HEK293 (cell line): ENCODE measurements around the gene S100A13.

Experiments used
- CTCF ChIA-PET: fragments of 350-600 bp; formaldehyde crosslinking; extraction: SDS; loops from one replicate; lab custom pipeline; 2021; ENCODE audit warnings: antibody characterized with exemption; lab: Yijun Ruan, JAX
- POLR2A ChIA-PET: fragments of 300-600 bp; formaldehyde crosslinking; extraction: SDS; loops from one replicate; lab custom pipeline; 2020; ENCODE audit warnings: antibody characterized with exemption, inconsistent platforms; lab: Yijun Ruan, JAX
- H3K27ac ChIP-seq: fragments of 200-500 bp; sonication (Bioruptor generic); 2 replicates; pipeline ENCODE4 v1.5.1; 2014; ENCODE audit warnings: low read depth, low read length, control low read depth, inconsistent platforms; ENCODE audit errors: extremely low read depth
- H3K36me3 ChIP-seq, 2 experiments: fragments of 200-500 bp in 1 of 2; sonication (Bioruptor generic) in 1 of 2; 1 replicate in 1 of 2; 2 replicates in 1 of 2; pipeline ENCODE4 v1.5.1; 2014 to 2017; ENCODE audit warnings: inconsistent platforms in 2 of 2, low read length in 2 of 2; ENCODE audit not compliant: control insufficient read depth in 2 of 2, insufficient read depth in 1 of 2
- H3K4me1 ChIP-seq: fragments of 200-500 bp; sonication (Bioruptor generic); 2 replicates; pipeline ENCODE4 v1.5.1; 2014; ENCODE audit warnings: mild to moderate bottlenecking, low read length, inconsistent platforms; ENCODE audit not compliant: control insufficient read depth, insufficient read depth
- H3K4me3 ChIP-seq: 2 replicates; pipeline ENCODE4 v1.5.1; 2011; ENCODE audit warnings: low read depth, mild to moderate bottlenecking, control low read depth, low read length, moderate library complexity
- H3K9me3 ChIP-seq: fragments of 200-500 bp; sonication (Bioruptor generic); 2 replicates; pipeline ENCODE4 v1.5.1; 2014; ENCODE audit warnings: low read depth, low read length, inconsistent platforms; ENCODE audit not compliant: control insufficient read depth, insufficient read depth
- FEZF1 ChIP-seq: fragments of 450-650 bp; formaldehyde crosslinking; IDR thresholded peaks from 2 replicates; pipeline ENCODE4 v1.5.1; 2016; ENCODE audit warnings: missing biosample characterization, missing genetic modification characterization
- MEIS1 ChIP-seq: sonication (generic); formaldehyde crosslinking; IDR thresholded peaks from 2 replicates; pipeline ENCODE4 v1.8.1; 2022; ENCODE audit warnings: missing genetic modification reagents, mild to moderate bottlenecking, borderline replicate concordance
- MYNN ChIP-seq: fragments of 450-650 bp; formaldehyde crosslinking; IDR thresholded peaks from 2 replicates; pipeline ENCODE4 v1.5.1; 2016; ENCODE audit warnings: missing biosample characterization, missing genetic modification characterization, borderline replicate concordance
- REPIN1 ChIP-seq: fragments of 450-650 bp; formaldehyde crosslinking; IDR thresholded peaks from 2 replicates; pipeline ENCODE4 v1.5.1; 2017; ENCODE audit warnings: missing biosample characterization, missing genetic modification characterization, low read depth
- SP3 ChIP-seq: fragments of 450-650 bp; formaldehyde crosslinking; IDR thresholded peaks from 2 replicates; pipeline ENCODE4 v1.5.1; 2016; ENCODE audit warnings: missing biosample characterization, missing genetic modification characterization
- ZFP41 ChIP-seq: fragments of 450-650 bp; formaldehyde crosslinking; IDR thresholded peaks from 2 replicates; pipeline ENCODE4 v1.5.1; 2016; ENCODE audit warnings: missing biosample characterization, missing genetic modification characterization, borderline replicate concordance
- ZNF112 ChIP-seq: fragments of 450-650 bp; formaldehyde crosslinking; IDR thresholded peaks from 2 replicates; pipeline ENCODE4 v1.5.0; 2017; ENCODE audit warnings: missing biosample characterization, missing genetic modification characterization
- ZNF146 ChIP-seq: fragments of 450-650 bp; formaldehyde crosslinking; IDR thresholded peaks from 2 replicates; pipeline ENCODE4 v1.5.1; 2016; ENCODE audit warnings: missing biosample characterization, missing genetic modification characterization
- ZNF223 ChIP-seq: fragments of 450-650 bp; formaldehyde crosslinking; IDR thresholded peaks from 2 replicates; pipeline ENCODE4 v1.5.1; 2016; ENCODE audit warnings: missing biosample characterization, missing genetic modification characterization
- ZNF23 ChIP-seq: fragments of 450-650 bp; formaldehyde crosslinking; IDR thresholded peaks from 2 replicates; pipeline ENCODE4 v1.5.1; 2016; ENCODE audit warnings: missing biosample characterization, missing genetic modification characterization, borderline replicate concordance
- ZNF266 ChIP-seq: fragments of 450-650 bp; formaldehyde crosslinking; IDR thresholded peaks from 2 replicates; pipeline ENCODE4 v1.5.1; 2016; ENCODE audit warnings: missing biosample characterization, missing genetic modification characterization, low read depth
- ZNF341 ChIP-seq: fragments of 450-650 bp; formaldehyde crosslinking; IDR thresholded peaks from 2 replicates; pipeline ENCODE4; 2016; ENCODE audit warnings: low read depth, missing biosample characterization, missing genetic modification characterization
- ZNF37A ChIP-seq: fragments of 450-650 bp; IDR thresholded peaks from 2 replicates; pipeline ENCODE4 v1.5.1; 2018; ENCODE audit warnings: missing biosample characterization, missing genetic modification characterization
- ZNF558 ChIP-seq: fragments of 450-650 bp; formaldehyde crosslinking; IDR thresholded peaks from 2 replicates; pipeline ENCODE4 v1.5.1; 2016; ENCODE audit warnings: missing biosample characterization, missing genetic modification characterization
- ZNF585B ChIP-seq: fragments of 450-650 bp; formaldehyde crosslinking; IDR thresholded peaks from 2 replicates; pipeline ENCODE4 v1.5.1; 2016; ENCODE audit warnings: missing biosample characterization, missing genetic modification characterization
- ZNF701 ChIP-seq: fragments of 450-650 bp; formaldehyde crosslinking; IDR thresholded peaks from 2 replicates; pipeline ENCODE4 v1.5.1; 2016; ENCODE audit warnings: missing biosample characterization, missing genetic modification characterization
- ZNF707 ChIP-seq: fragments of 450-650 bp; formaldehyde crosslinking; IDR thresholded peaks from 2 replicates; pipeline ENCODE4 v1.5.1; 2016; ENCODE audit warnings: missing biosample characterization, missing genetic modification characterization
- ZNF792 ChIP-seq: fragments of 450-650 bp; formaldehyde crosslinking; IDR thresholded peaks from 2 replicates; pipeline ENCODE4 v1.5.1; 2016; ENCODE audit warnings: missing biosample characterization, missing genetic modification characterization
- ZSCAN16 ChIP-seq: fragments of 450-650 bp; formaldehyde crosslinking; IDR thresholded peaks from 2 replicates; pipeline ENCODE4 v1.5.1; 2016; ENCODE audit warnings: missing biosample characterization, missing genetic modification characterization
- TF ChIP-seq, protein P1 (sequence below): fragments of 450-650 bp; formaldehyde crosslinking; IDR thresholded peaks from 2 replicates; pipeline ENCODE4 v1.5.1; 2017; ENCODE audit warnings: missing biosample characterization, missing genetic modification characterization
- TF ChIP-seq, protein P2 (sequence below): fragments of 450-650 bp; formaldehyde crosslinking; IDR thresholded peaks from 2 replicates; pipeline ENCODE4 v1.5.1; 2016; ENCODE audit warnings: missing biosample characterization, missing genetic modification characterization
- TF ChIP-seq, protein P3 (sequence below): fragments of 450-650 bp; formaldehyde crosslinking; IDR thresholded peaks from 2 replicates; pipeline ENCODE4 v1.5.1; 2016; ENCODE audit warnings: missing biosample characterization, missing genetic modification characterization
- TF ChIP-seq, protein P4 (sequence below): fragments of 450-650 bp; formaldehyde crosslinking; IDR thresholded peaks from 2 replicates; pipeline ENCODE4 v1.5.1; 2017; ENCODE audit warnings: missing biosample characterization, missing genetic modification characterization

The S100A13 gene

GRCh38 chr1:153624965-153625611 is 2.2 kb downstream of the S100A13 start:
- Histone ChIP-seq H3K9me3 (no peaks in the 10 kb centered on the region), H3K27ac (no peak overlapping the region), H3K36me3 (peaks cover 0 to 36% of the 10 kb centered on the region in 2 experiments; a peak in 2 of 3 replicates), H3K4me1 (0 out of 2 replicates have a peak, but pooled peaks cover 3% of the 10 kb centered on the region), H3K4me3 (no peak overlapping the region)
- CTCF ChIA-PET, result interaction anchor here (3.3 to 7.4 kb wide), 2 partner anchors 11 to 114 kb away, joined by 28 to 54 read pairs; partner anchors contain the start of genes S100A14 and S100A16
- TF ChIP-seq ZNF585B (tag by site-specific recombination) (no peak), REPIN1 (tag by site-specific recombination) (no peak), ZNF707 (no peak), ZNF223 (tag by site-specific recombination) (no peak), FEZF1 (tag by site-specific recombination) (no peak), ZNF701 (tag by site-specific recombination) (no peak), ZNF112 (no peak)
- TF ChIP-seq, protein P1, sequence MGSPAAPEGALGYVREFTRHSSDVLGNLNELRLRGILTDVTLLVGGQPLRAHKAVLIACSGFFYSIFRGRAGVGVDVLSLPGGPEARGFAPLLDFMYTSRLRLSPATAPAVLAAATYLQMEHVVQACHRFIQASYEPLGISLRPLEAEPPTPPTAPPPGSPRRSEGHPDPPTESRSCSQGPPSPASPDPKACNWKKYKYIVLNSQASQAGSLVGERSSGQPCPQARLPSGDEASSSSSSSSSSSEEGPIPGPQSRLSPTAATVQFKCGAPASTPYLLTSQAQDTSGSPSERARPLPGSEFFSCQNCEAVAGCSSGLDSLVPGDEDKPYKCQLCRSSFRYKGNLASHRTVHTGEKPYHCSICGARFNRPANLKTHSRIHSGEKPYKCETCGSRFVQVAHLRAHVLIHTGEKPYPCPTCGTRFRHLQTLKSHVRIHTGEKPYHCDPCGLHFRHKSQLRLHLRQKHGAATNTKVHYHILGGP (tag by site-specific recombination), result no peak
- TF ChIP-seq, protein P2, sequence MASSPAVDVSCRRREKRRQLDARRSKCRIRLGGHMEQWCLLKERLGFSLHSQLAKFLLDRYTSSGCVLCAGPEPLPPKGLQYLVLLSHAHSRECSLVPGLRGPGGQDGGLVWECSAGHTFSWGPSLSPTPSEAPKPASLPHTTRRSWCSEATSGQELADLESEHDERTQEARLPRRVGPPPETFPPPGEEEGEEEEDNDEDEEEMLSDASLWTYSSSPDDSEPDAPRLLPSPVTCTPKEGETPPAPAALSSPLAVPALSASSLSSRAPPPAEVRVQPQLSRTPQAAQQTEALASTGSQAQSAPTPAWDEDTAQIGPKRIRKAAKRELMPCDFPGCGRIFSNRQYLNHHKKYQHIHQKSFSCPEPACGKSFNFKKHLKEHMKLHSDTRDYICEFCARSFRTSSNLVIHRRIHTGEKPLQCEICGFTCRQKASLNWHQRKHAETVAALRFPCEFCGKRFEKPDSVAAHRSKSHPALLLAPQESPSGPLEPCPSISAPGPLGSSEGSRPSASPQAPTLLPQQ (tag by site-specific recombination), result no peak
- TF ChIP-seq, protein P3, sequence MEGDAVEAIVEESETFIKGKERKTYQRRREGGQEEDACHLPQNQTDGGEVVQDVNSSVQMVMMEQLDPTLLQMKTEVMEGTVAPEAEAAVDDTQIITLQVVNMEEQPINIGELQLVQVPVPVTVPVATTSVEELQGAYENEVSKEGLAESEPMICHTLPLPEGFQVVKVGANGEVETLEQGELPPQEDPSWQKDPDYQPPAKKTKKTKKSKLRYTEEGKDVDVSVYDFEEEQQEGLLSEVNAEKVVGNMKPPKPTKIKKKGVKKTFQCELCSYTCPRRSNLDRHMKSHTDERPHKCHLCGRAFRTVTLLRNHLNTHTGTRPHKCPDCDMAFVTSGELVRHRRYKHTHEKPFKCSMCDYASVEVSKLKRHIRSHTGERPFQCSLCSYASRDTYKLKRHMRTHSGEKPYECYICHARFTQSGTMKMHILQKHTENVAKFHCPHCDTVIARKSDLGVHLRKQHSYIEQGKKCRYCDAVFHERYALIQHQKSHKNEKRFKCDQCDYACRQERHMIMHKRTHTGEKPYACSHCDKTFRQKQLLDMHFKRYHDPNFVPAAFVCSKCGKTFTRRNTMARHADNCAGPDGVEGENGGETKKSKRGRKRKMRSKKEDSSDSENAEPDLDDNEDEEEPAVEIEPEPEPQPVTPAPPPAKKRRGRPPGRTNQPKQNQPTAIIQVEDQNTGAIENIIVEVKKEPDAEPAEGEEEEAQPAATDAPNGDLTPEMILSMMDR (tag by site-specific recombination), result no peak
- POLR2A ChIA-PET, result interaction anchor here (2.3 to 3.3 kb wide), 2 partner anchors 9 to 16 kb away, joined by 10 to 12 read pairs; partner anchors contain the start of gene CHTOP

DNA sequence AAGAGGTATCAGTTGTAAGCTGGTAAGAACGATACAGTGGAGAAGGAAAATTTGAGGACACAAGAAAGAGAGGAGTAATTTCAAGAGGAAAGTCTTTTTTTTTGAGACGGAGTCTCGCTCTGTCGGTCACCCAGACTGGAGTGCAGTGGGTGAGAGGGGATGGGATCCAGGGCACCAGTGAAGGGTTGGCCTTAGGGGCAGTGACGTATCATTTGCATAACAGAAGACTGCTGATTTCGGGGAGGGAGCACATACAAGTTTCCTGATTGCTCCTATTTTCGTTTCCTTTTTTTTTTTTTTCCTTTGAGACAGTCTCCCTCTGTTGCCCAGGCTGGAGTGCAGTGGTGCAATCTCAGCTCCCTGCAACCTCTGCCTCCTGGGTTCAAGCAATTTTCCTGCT is 4.2 kb downstream of the S100A13 start:
- POLR2A ChIA-PET, result interaction anchor here (3.3 kb wide), 1 partner anchor 11 kb away, joined by 12 read pairs; the partner anchor contains the start of gene CHTOP
- 0 out of 2 replicates have a peak, but pooled peaks cover 3% of the 10 kb centered on the region for H3K4me1 ChIP-seq
- H3K9me3 ChIP-seq, result no peaks in the 10 kb centered on the region
- H3K4me3 ChIP-seq, result no peak overlapping the region
- CTCF ChIA-PET, result interaction anchor here (1.6 to 7.4 kb wide), 2 partner anchors 9 to 112 kb away, joined by 4 to 54 read pairs; no protein-coding TSS in a partner anchor
- no peak overlapping the region for H3K27ac ChIP-seq
- H3K36me3 ChIP-seq, result peaks cover 0 to 49% of the 10 kb centered on the region in 2 experiments; a peak in 2 of 3 replicates
- no peak for TF ChIP-seq ZFP41 (tag by site-specific recombination)
- no peak for TF ChIP-seq ZSCAN16 (tag by site-specific recombination)
- TF ChIP-seq ZNF266, result no peak
- TF ChIP-seq, protein P4, sequence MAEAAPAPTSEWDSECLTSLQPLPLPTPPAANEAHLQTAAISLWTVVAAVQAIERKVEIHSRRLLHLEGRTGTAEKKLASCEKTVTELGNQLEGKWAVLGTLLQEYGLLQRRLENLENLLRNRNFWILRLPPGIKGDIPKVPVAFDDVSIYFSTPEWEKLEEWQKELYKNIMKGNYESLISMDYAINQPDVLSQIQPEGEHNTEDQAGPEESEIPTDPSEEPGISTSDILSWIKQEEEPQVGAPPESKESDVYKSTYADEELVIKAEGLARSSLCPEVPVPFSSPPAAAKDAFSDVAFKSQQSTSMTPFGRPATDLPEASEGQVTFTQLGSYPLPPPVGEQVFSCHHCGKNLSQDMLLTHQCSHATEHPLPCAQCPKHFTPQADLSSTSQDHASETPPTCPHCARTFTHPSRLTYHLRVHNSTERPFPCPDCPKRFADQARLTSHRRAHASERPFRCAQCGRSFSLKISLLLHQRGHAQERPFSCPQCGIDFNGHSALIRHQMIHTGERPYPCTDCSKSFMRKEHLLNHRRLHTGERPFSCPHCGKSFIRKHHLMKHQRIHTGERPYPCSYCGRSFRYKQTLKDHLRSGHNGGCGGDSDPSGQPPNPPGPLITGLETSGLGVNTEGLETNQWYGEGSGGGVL (tag by site-specific recombination), result no peak
- TF ChIP-seq ZNF23 (tag by site-specific recombination), result no peak
- TF ChIP-seq ZNF146 (tag by site-specific recombination), result no peak
- no peak for TF ChIP-seq SP3 (tag by site-specific recombination)
- TF ChIP-seq, protein P3 (tag by site-specific recombination), result no peak
- TF ChIP-seq ZNF341 (tag by site-specific recombination), result no peak
- TF ChIP-seq ZNF558, result no peak
- TF ChIP-seq MYNN (tag by site-specific recombination), result no peak
- TF ChIP-seq ZNF37A (tag by site-specific recombination), result no peak
- no peak for TF ChIP-seq MEIS1
- TF ChIP-seq ZNF792 (tag by site-specific recombination), result no peak
